ENCODE results near the gene VWA8.

DNA sequence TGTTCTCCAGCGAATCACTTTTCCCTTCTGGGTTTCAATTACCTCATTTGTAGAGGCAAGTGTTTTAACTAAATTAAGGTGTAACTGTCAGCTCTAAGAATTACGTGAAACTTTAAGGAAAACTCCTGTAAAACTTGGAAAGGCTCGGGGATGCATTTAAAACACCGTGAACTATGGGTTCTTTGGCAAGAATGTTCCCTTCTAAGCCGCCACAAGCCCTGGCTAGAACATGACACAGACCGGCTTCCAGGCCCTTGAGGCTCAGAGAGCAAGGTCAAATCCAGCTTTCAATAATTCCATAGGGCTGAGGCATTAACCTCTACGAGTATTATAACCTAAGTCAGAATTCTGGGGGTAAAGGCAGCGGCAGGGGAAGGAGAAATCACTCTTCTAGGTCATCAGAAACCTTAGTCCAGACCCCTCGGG lies 685 bp downstream of the VWA8 start:
- TF ChIP-seq, protein P1, sequence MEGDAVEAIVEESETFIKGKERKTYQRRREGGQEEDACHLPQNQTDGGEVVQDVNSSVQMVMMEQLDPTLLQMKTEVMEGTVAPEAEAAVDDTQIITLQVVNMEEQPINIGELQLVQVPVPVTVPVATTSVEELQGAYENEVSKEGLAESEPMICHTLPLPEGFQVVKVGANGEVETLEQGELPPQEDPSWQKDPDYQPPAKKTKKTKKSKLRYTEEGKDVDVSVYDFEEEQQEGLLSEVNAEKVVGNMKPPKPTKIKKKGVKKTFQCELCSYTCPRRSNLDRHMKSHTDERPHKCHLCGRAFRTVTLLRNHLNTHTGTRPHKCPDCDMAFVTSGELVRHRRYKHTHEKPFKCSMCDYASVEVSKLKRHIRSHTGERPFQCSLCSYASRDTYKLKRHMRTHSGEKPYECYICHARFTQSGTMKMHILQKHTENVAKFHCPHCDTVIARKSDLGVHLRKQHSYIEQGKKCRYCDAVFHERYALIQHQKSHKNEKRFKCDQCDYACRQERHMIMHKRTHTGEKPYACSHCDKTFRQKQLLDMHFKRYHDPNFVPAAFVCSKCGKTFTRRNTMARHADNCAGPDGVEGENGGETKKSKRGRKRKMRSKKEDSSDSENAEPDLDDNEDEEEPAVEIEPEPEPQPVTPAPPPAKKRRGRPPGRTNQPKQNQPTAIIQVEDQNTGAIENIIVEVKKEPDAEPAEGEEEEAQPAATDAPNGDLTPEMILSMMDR (conservative IDR thresholded peaks at IDR 0.05): no peak
- TF ChIP-seq ZFX (IDR thresholded peaks at IDR 0.05): no peak

Measured in C4-2B (cell line).